HG02970 (cell line): ENCODE data around the gene FBXW7.

Experiments
- ATAC-seq: cut with Tn5 transposase; IDR thresholded peaks from one replicate; pipeline ENCODE4 v1.9.1; 2021; ENCODE audit warnings: mild to moderate bottlenecking, moderate library complexity, moderate number of reproducible peaks; ENCODE audit not compliant: unreplicated experiment, low FRiP score

FBXW7 gene

GRCh38 chr4:152513078-152513477, 22.8 kb downstream of the FBXW7 start:
- no peak for ATAC-seq

GRCh38 chr4:152512483-152512882, 23.4 kb downstream of the FBXW7 start:
- ATAC-seq, result no peak

- no peak for ATAC-seq
Observed at GRCh38 chr4:152510349-152511147, 25.3 kb downstream of the FBXW7 start.

- no peak for ATAC-seq
Observed at GRCh38 chr4:152509595-152510225, 26.2 kb downstream of the FBXW7 start.

GRCh38 chr4:152508818-152509217, 27.1 kb downstream of the FBXW7 start:
- no peak for ATAC-seq

- ATAC-seq, result no peak
Observed at GRCh38 chr4:152508386-152508785, 27.5 kb downstream of the FBXW7 start.

GRCh38 chr4:152503653-152504290, 32.1 kb downstream of the FBXW7 start:
- ATAC-seq, result no peak

- no peak for ATAC-seq
Observed at GRCh38 chr4:152501846-152502536, 33.9 kb downstream of the FBXW7 start.

GRCh38 chr4:152500800-152501434, 35.0 kb downstream of the FBXW7 start:
- ATAC-seq, result no peak

- ATAC-seq, result no peak
Observed at GRCh38 chr4:152500275-152500674, 35.6 kb downstream of the FBXW7 start.

- no peak for ATAC-seq
Observed at GRCh38 chr4:152499344-152499743, 36.5 kb downstream of the FBXW7 start.

GRCh38 chr4:152494020-152494419, 41.9 kb downstream of the FBXW7 start:
- no peak for ATAC-seq

- ATAC-seq, result no peak
Observed at GRCh38 chr4:152488246-152488645, 47.6 kb downstream of the FBXW7 start.

- ATAC-seq, result no peak
Observed at GRCh38 chr4:152486429-152487389, 49.2 kb downstream of the FBXW7 start.

- peak; percentile 97 for ATAC-seq
Observed at GRCh38 chr4:152485726-152486276, 50.1 kb downstream of the FBXW7 start.

- ATAC-seq, result no peak
Observed at GRCh38 chr4:152482211-152482610, 53.7 kb downstream of the FBXW7 start.

GRCh38 chr4:152480901-152481300, 55.0 kb downstream of the FBXW7 start:
- ATAC-seq, result no peak

GRCh38 chr4:152480326-152480725, 55.6 kb downstream of the FBXW7 start:
- ATAC-seq, result no peak

GRCh38 chr4:152479428-152480026, 56.4 kb downstream of the FBXW7 start:
- ATAC-seq, result no peak
